NCI-H1092 treated with DMSO at 0.1 percent for 48 hours (cell line): ENCODE data around the gene RAB40C.
A peak's percentile ranks its signal among the peaks of the same experiment; 100 is the strongest.

ENCODE experiments used
- DNase-seq: peaks from one replicate; lab custom pipeline; 2025; lab: John Stamatoyannopoulos, UW

The RAB40C gene

GRCh38 chr16:647173-647902 lies 57.5 kb downstream of the RAB40C start:
- DNase-seq, result no peak

- DNase-seq, result peak; percentile 29
Measured at GRCh38 chr16:648071-648780, 58.4 kb downstream of the RAB40C start.

GRCh38 chr16:648781-649589 lies 59.1 kb downstream of the RAB40C start, which contains the start of gene WDR90:
TSS of gene WDR90 (plus strand) at chr16:649365. CDS start at chr16:649417, 52 bp downstream.
- peak; percentile 82 for DNase-seq

DNA sequence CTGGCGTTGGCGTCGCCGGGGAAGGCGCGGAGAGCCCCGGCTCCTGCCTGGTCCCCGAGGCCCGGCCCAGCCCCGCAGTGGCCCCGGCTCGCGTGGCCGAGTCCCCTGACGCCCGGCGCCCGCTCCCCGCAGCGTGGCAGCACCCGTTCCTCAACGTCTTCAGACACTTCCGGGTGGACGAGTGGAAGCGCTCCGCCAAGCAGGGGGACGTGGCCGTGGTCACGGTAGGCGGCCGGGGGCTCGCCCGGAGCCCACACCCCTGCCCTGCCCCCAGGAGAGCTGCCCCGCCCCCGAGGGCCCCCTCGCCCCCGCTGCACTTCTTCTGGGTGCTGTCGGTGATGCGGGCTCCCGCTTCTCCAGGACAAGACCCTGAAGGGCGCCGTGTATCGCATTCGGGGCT lies 59.8 kb downstream of the RAB40C start:
- DNase-seq, result no peak

GRCh38 chr16:651844-652243 lies 62.0 kb downstream of the RAB40C start:
- no peak for DNase-seq

DNA sequence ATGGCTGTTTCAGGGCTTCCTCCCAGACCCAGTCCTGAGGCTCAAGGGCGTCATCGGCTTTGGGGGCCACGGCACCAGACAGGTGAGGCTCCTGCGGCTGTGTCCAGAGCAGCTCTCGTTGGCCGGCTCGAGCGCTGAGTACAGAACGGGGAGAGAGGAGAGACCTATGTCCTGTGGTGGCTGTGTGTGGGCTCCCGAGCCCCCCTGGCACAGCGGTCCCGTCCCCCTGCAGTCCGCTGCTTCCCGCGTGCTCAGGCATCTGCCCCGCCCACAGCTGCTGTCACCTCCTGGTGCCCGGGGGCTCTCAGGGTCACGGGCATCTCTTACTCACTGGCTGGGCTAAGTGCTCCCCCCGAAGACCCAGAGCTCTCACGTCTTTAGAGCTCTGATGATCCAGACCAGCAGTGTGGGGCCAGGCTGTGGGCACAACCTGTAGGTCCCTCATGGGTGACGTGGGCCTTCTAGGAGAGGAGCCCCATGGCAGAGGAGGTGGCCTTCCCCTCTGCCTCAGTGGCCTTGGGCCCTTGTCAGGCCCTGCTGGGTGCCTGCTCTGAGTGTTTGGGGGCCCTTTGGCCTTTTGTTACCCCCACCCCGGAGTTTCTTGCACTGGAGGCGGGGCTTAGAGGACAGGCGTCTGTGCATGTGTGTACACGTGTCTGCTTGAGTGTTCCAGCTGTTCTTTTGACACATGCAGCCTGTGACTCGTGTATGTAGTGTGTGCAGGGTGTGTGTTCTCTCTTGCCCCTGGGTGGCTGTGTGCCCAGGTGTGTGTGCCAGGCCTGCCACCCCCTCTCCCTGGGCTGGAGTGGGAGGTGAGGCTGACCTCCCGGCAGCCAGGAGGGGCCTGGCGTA lies 62.8 kb downstream of the RAB40C start:
- DNase-seq, result no peak

- no peak for DNase-seq
Measured at GRCh38 chr16:654034-654433, 64.2 kb downstream of the RAB40C start.

- no peak for DNase-seq
Measured at GRCh38 chr16:657487-657886, 67.6 kb downstream of the RAB40C start.

DNA sequence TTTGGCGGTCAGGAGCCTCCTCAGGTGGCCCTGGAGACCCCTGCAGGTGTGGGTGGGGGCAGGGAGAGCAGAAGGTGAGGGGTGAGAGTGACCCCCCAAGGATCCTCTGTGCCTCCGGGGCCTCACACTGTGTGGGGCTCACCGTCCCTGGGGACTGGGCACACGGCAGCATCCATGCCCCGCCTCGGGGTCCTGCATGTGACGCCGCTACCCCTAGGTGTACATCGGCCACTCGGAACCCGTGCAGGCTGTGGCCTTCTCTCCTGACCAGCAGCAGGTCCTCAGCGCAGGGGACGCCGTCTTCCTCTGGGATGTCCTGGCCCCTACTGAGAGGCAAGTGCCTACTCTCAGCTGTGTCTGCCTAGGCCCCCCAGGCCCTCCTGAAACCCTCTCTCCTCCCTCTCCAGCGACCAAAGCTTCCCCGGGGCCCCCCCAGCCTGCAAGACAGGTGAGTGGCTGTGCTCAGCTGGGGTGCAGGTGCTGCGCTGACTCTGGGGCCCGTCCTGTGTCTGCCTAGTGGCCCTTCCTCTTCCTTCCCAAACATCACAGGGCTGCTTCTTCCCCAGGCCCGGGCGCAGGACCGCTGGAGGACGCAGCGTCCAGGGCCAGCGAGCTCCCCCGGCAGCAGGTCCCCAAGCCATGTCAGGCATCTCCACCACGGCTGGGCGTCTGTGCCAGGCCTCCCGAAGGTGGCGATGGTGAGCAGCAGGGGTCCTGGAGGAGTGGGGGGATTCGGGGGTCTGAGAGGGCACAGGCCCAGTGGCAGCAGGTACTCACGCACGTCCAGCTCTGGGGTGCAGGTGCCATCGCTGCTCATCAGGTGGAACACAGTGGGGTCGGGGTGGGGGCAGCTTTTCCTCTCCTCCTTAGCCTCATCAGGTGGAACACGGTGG lies 69.1 kb downstream of the RAB40C start:
- DNase-seq, result no peak

GRCh38 chr16:659618-660017 lies 69.8 kb downstream of the RAB40C start:
- DNase-seq, result no peak

DNA sequence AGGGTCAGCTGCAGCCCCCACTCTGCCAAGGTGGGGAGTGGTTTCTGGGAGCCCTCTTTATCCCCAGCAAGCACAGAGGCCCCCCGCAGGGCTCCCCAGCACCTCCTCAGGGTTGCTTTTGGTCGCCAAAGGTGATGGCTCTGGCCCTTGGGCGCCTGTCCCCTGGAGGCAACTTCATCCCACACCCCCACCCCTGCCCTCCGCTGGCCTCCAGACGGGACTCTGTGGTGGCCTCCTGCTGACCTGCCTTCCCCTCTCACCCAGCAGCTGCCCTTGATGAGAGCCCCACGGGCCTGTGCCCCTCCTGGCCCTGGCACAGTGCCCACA lies 70.2 kb downstream of the RAB40C start:
- DNase-seq, result no peak

GRCh38 chr16:660459-661183 lies 70.8 kb downstream of the RAB40C start:
- peak; percentile 60 for DNase-seq

GRCh38 chr16:661184-661821 lies 71.4 kb downstream of the RAB40C start:
- no peak for DNase-seq

DNA sequence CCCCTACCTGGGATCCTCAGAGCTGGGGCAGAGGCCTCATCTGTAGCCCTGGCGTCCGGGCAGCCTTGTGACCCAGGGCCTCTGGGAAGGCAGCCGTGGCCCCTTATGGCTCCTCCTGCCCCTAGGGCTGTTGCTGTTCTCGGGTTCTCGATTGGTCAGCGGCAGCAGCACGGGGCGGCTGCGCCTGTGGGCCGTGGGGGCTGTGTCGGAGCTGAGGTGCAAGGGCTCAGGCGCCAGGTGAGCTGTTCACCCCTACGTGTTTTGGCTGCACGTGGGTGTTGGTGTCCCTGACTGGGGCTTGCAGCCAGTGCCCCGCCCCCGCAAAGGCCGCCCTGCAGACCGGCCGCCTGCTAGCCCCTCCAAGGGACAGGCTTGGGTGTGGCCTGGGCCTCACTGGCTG lies 72.2 kb downstream of the RAB40C start:
- no peak for DNase-seq

DNA sequence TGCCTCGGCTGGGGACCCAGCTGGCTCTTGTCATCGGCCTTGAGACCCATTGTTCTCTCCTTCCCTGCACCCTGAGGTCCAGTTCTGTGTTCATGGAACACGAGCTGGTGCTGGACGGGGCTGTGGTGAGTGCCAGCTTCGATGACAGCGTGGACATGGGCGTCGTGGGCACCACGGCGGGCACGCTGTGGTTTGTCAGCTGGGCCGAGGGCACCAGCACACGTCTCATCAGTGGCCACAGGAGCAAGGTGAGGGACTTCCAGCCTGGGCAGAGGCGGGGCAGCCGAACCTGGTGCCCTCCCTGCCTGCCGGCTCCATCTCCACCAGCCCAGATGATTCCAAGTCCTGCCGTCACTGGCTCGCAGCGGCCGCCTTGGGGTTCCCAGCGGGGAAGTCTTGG lies 72.7 kb downstream of the RAB40C start:
- DNase-seq, result no peak

DNA sequence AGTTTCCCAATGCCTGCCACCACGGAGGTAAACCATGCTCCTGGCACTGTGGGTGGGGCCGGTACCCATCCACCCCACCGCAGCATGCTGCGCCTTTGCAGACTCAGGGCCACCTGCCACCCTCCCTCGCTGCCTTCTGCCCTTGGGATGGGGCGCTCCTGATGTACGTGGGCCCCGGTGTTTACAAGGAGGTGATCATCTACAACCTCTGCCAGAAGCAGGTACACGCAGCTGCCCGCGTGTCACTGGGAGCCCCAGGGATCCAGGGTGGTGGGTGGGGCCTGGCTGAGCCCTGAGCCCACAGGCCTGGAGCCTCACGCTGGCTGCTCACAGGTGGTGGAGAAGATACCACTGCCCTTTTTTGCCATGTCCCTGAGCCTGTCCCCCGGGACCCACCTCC lies 76.7 kb downstream of the RAB40C start:
- no peak for DNase-seq

GRCh38 chr16:667113-667779 lies 77.4 kb downstream of the RAB40C start:
- DNase-seq, result no peak

- peak; percentile 89 for DNase-seq
Measured at GRCh38 chr16:667780-668518, 78.1 kb downstream of the RAB40C start, which contains the start of gene RHOT2. TSS of gene RHOT2 (plus strand) at chr16:668132. CDS start at chr16:668200, 68 bp downstream.
